Measurements from ENCODE around the gene PLEKHN1.
"Not testable (repeated sequence)": the region's sequence is repeated elsewhere in the genome, so short reads cannot be mapped to it uniquely, and the experiment has no call there.

Gene PLEKHN1

DNA sequence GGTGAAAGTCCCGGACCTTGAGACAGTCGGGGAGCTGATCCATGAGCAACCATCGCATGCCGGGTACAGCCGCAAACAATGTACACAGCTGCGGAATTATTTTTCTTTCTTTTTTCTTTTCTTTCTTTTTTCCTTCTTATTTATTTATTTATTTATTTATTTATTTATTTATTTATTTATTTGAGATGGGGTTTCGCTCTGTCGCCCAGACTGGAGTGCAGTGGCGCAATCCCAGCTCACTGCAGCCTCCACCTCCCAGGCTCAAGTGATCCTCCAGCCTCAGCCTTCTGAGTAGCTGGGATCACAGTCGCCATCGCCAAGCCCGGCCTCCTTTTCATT, 18.2 kb downstream of the PLEKHN1 start:
- Histone ChIP-seq H3K4me1 (no peaks in the 10 kb centered on the region), H3K4me3 (ENCODE audit: low read depth, low read length) (no peak overlapping the region), H3K27me3 (peaks cover 79% of the 10 kb centered on the region), H3K9me3 (no peaks in the 10 kb centered on the region), H3K36me3 (no peaks in the 10 kb centered on the region)
- TF ChIP-seq, protein P1, sequence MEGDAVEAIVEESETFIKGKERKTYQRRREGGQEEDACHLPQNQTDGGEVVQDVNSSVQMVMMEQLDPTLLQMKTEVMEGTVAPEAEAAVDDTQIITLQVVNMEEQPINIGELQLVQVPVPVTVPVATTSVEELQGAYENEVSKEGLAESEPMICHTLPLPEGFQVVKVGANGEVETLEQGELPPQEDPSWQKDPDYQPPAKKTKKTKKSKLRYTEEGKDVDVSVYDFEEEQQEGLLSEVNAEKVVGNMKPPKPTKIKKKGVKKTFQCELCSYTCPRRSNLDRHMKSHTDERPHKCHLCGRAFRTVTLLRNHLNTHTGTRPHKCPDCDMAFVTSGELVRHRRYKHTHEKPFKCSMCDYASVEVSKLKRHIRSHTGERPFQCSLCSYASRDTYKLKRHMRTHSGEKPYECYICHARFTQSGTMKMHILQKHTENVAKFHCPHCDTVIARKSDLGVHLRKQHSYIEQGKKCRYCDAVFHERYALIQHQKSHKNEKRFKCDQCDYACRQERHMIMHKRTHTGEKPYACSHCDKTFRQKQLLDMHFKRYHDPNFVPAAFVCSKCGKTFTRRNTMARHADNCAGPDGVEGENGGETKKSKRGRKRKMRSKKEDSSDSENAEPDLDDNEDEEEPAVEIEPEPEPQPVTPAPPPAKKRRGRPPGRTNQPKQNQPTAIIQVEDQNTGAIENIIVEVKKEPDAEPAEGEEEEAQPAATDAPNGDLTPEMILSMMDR (IDR thresholded peaks at IDR 0.05; ENCODE audit: low read depth, low read length): no peak
- DNase-seq: no peak

DNA sequence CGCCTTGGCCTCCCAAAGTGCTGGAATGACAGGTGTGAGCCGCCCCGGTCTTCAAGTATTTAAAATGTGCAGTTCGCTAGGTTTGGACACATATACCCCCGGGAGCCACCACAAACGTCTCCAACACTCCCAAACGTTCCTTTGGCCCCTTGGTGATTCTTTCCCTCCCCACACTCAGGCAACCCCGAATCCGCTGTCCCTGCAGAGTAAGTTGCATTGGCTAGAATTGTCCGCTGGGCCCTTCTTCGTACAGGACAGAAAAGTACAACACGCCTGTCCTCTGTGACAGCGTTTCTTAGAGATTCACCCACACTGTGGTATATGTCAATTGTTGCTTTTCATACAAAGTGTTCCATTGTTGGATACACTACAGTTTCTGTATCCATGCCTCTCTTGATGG, 18.8 kb downstream of the PLEKHN1 start:
- peaks cover 85% of the 10 kb centered on the region for H3K27me3 ChIP-seq
- DNase-seq: no peak
- TF ChIP-seq, protein P1 (IDR thresholded peaks at IDR 0.05; ENCODE audit: low read depth, low read length): no peak

DNA sequence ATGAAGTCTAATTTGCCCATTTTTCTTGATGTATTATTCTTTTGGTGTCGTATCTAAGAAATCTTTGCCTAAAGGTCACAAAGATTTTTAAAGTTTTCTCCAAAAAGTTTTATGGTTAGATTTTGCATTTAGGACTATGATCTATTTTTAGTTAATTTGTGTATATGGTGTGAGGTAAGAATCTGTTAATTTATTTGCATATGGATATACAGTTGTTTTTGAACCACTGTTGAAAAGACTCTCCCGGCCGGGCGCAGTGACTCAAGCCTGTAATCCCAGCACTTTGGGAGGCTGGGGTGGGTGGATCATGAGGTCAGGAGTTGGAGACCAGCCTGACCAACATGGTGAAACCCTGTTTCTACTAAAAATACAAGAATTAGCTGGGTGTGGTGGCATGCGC, 21.8 kb downstream of the PLEKHN1 start:
- not testable (repeated sequence) for H3K4me1 ChIP-seq; H3K36me3 ChIP-seq; DNase-seq; H3K9me3 ChIP-seq; H3K4me3 ChIP-seq (ENCODE audit: low read depth, low read length)
- peaks cover 67% of the 10 kb centered on the region for H3K27me3 ChIP-seq

More for the DNA sequence above, 18.8 kb downstream of the PLEKHN1 start:
- Histone ChIP-seq H3K4me1 (no peaks in the 10 kb centered on the region), H3K4me3 (ENCODE audit: low read depth, low read length) (no peak overlapping the region), H3K9me3 (no peaks in the 10 kb centered on the region), H3K36me3 (no peaks in the 10 kb centered on the region)

DNA sequence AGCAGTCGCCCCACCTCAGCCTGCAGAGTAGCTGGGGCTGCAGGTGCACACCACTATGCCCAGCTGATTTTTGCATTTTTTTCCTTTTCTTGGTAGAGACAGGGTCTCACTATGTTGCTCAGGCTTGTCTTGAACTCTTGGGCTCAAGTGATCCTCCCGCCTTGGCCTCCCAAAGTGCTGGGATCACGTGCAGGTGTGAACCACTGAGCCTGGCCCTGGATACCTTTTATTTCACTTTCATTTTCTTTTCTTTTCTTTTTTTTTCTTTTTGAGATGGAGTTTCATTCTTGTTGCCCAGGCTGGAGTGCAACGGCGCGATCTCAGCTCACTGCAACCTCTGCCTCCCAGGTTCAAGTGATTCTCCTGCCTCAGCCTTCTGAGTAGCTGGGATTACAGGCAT, 25.0 kb downstream of the PLEKHN1 start:
- not testable (repeated sequence) for DNase-seq; H3K4me3 ChIP-seq (ENCODE audit: low read depth, low read length); H3K9me3 ChIP-seq; H3K36me3 ChIP-seq; H3K4me1 ChIP-seq
- peaks cover 64% of the 10 kb centered on the region for H3K27me3 ChIP-seq

DNA sequence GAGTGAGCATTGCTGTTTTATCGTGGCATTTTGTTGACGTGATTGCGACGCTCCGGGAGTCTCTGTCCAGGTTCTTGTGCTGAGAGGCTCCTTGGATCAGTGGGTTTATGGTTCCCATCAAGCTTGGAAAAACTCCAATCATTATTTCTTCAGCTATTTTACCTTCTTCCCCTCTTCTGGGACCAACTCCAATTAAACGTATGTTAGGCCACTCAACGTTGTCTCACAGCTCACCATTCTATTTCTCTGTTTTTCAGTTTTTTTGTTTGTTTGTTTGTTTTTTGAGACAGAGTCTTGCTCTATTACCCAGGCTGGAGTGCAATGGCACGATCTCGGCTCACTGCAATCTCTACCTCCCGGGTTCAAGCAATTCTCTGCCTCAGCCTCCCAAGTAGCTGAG, 25.6 kb downstream of the PLEKHN1 start:
- H3K9me3 ChIP-seq: no peaks in the 10 kb centered on the region
- H3K4me3 ChIP-seq (ENCODE audit: low read depth, low read length): no peak overlapping the region
- H3K4me1 ChIP-seq: no peaks in the 10 kb centered on the region
- H3K36me3 ChIP-seq: no peaks in the 10 kb centered on the region
- peaks cover 60% of the 10 kb centered on the region for H3K27me3 ChIP-seq
- TF ChIP-seq, protein P1 (IDR thresholded peaks at IDR 0.05; ENCODE audit: low read depth, low read length): no peak
- DNase-seq: no peak

DNA sequence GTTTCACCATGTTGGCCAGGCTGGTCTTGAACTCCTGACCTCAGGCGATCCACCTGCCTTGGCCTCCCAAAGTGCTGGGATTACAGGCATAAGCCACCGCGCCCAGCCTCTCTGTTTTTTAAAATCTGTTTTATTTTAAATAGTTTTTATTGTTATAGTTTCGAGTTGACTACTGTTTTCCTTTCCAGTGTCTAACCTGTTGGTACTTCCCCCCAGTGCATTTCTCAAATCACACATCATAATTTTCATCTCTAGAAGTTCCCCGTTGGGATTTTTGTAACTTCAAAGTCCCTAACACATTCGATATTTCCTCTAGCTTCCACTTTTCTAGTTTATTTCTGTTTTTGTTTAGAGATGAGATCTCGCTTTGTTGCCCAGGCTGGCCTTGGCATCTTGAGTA, 26.1 kb downstream of the PLEKHN1 start:
- no peak for DNase-seq
- Histone ChIP-seq H3K4me3 (ENCODE audit: low read depth, low read length) (no peak overlapping the region), H3K9me3 (no peaks in the 10 kb centered on the region), H3K27me3 (peaks cover 63% of the 10 kb centered on the region), H3K36me3 (no peaks in the 10 kb centered on the region), H3K4me1 (no peaks in the 10 kb centered on the region)
- TF ChIP-seq, protein P1 (IDR thresholded peaks at IDR 0.05; ENCODE audit: low read depth, low read length): no peak

DNA sequence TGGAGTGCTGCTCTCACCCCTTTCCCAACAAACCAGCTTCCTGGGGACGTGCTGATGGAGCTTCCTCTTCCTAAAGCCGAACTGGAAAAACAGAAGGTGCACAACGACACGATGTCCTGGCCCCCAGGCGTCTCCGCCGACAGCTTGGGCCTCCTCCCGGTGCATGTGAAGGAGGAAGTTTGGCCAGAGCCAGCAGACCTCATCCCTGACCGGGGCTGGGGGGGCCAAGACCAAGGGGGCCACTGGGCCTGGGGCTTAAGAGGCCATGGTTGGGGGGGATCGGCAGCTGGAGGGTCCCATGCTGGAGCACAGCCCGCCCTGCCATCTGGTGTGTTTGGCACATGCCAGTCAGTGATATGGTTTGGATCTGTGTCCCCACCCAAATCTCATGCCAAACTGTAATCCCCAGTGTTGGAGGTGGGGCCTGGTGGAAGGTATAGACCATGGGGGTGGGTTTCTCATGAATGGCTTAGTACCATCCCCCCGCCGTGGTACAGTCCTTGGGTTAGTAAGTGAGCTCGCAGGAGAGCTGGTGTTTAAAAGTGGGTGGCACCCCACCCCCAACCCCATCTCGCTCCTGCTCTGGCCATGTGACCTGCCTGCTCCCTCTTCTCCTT, 27.2 kb downstream of the PLEKHN1 start:
- TF ChIP-seq, protein P1 (IDR thresholded peaks at IDR 0.05; ENCODE audit: low read depth, low read length): no peak
- no peaks in the 10 kb centered on the region for H3K4me1 ChIP-seq
- H3K9me3 ChIP-seq: no peaks in the 10 kb centered on the region
- H3K36me3 ChIP-seq: no peaks in the 10 kb centered on the region
- DNase-seq: no peak
- peaks cover 63% of the 10 kb centered on the region for H3K27me3 ChIP-seq
- H3K4me3 ChIP-seq (ENCODE audit: low read depth, low read length): no peak overlapping the region

DNA sequence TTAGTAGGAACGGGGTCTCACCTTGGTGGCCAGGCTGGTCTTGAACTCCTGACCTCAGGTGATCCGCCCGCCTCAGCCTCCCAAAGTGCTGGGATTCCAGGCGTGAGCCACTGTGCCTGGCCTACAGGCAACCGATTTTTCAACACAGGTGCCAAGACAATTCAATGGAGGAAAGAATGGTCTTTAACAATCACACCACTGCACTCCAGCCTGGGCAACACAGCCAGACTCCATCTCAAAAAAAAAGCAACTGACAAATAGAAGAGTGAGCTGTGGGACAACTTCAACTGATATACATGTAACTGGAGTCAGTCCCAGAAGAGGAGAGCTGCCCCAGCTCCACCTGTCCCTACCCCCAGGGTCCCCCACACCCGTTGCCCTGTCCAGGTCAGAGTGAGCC, 28.3 kb downstream of the PLEKHN1 start:
- H3K4me3 ChIP-seq (ENCODE audit: low read depth, low read length); H3K4me1 ChIP-seq; H3K9me3 ChIP-seq; H3K36me3 ChIP-seq; DNase-seq: not testable (repeated sequence)
- H3K27me3 ChIP-seq: peaks cover 70% of the 10 kb centered on the region
